ENCODE results near the gene SPOUT1.
"Not testable (repeated sequence)": the region's sequence is repeated elsewhere in the genome, so short reads cannot be mapped to it uniquely, and the experiment has no call there.

DNA sequence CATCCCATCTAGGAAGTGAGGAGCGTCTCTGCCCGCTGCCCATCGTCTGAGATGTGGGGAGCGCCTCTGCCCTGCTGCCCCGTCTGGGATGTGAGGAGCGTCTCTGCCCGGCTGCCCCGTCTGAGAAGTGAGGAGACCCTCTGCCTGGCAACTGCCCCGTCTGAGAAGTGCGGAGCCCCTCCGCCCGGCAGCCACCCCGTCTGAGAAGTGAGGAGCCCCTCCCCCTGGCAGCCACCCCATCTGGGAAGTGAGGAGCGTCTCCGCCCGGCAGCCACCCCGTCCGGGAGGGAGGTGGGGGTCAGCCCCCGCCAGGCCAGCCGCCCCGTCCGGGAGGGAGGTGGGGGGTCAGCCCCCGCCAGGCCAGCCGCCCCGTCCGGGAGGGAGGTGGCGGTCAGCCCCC is 49.5 kb downstream of the SPOUT1 start:
- TF ChIP-seq, protein P1, sequence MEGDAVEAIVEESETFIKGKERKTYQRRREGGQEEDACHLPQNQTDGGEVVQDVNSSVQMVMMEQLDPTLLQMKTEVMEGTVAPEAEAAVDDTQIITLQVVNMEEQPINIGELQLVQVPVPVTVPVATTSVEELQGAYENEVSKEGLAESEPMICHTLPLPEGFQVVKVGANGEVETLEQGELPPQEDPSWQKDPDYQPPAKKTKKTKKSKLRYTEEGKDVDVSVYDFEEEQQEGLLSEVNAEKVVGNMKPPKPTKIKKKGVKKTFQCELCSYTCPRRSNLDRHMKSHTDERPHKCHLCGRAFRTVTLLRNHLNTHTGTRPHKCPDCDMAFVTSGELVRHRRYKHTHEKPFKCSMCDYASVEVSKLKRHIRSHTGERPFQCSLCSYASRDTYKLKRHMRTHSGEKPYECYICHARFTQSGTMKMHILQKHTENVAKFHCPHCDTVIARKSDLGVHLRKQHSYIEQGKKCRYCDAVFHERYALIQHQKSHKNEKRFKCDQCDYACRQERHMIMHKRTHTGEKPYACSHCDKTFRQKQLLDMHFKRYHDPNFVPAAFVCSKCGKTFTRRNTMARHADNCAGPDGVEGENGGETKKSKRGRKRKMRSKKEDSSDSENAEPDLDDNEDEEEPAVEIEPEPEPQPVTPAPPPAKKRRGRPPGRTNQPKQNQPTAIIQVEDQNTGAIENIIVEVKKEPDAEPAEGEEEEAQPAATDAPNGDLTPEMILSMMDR (IDR thresholded peaks at IDR 0.05), result not testable (repeated sequence)
- not testable (repeated sequence) for TF ChIP-seq ZFX (IDR thresholded peaks at IDR 0.05; ENCODE audit: borderline replicate concordance)
